Fibroblast of lung (primary cell): ENCODE results near the gene PLAAT1. TPM values are rescaled to one million over a fixed set of nuclear protein-coding genes. Genes with fewer than 3 reads are reported as not detected.

Source experiments
- DNase-seq, 2 donors: peaks; one replicate each; pipeline versions ENCODE4 v3.0.0 to v3.0.0-alpha.2; 2010; ENCODE audit warnings: low read depth in 2 of 2
- H2AFZ ChIP-seq: 2 replicates; pipeline ENCODE4 v1.5.1; 2012; ENCODE audit warnings: low read length, control low read depth, inconsistent platforms
- H3K27ac ChIP-seq: 2 replicates; pipeline ENCODE4 v1.5.1; 2011; ENCODE audit warnings: low read length, control low read depth; ENCODE audit not compliant: insufficient read depth
- H3K27me3 ChIP-seq: 2 replicates; pipeline ENCODE4 v1.5.1; 2011; ENCODE audit warnings: mild to moderate bottlenecking, low read length; ENCODE audit not compliant: control insufficient read depth, insufficient read depth
- H3K36me3 ChIP-seq: 2 replicates; pipeline ENCODE4 v1.5.1; 2011; ENCODE audit warnings: low read length; ENCODE audit not compliant: control insufficient read depth, insufficient read depth
- H3K4me1 ChIP-seq: 2 replicates; pipeline ENCODE4 v1.5.1; 2011; ENCODE audit warnings: low read length; ENCODE audit not compliant: control insufficient read depth, insufficient read depth; ENCODE audit errors: extremely low read depth
- H3K4me2 ChIP-seq: 2 replicates; pipeline ENCODE4 v1.5.1; 2011; ENCODE audit warnings: low read length, control low read depth; ENCODE audit not compliant: insufficient read depth; ENCODE audit errors: extremely low read depth
- H3K4me3 ChIP-seq, 4 experiments: fragments of 200-600 bp in 1 of 4; sonication (generic) in 1 of 4; replicated peaks in 1 of 4; 2 replicates each; pipeline ENCODE4 v1.5.1; 2011 to 2016; ENCODE audit warnings: low read length in 4 of 4, low read depth in 3 of 4, mild to moderate bottlenecking in 3 of 4, control low read depth in 2 of 4, inconsistent platforms in 1 of 4, mixed read lengths in 1 of 4; ENCODE audit not compliant: insufficient read depth in 1 of 4; ENCODE audit errors: control extremely low read depth in 1 of 4
- H3K79me2 ChIP-seq: 2 replicates; pipeline ENCODE4 v1.5.1; 2012; ENCODE audit warnings: mild to moderate bottlenecking, low read length, inconsistent platforms; ENCODE audit not compliant: control insufficient read depth, insufficient read depth
- H3K9ac ChIP-seq: 2 replicates; pipeline ENCODE4 v1.5.1; 2011; ENCODE audit warnings: mild to moderate bottlenecking, low read length, control low read depth; ENCODE audit not compliant: insufficient read depth
- H3K9me3 ChIP-seq: 2 replicates; pipeline ENCODE4 v1.5.1; 2012; ENCODE audit warnings: low read depth, low read length; ENCODE audit not compliant: control insufficient read depth, insufficient read depth
- H4K20me1 ChIP-seq: 2 replicates; pipeline ENCODE4 v1.5.1; 2011; ENCODE audit warnings: low read length; ENCODE audit not compliant: control insufficient read depth, insufficient read depth; ENCODE audit errors: extremely low read depth
- CTCF ChIP-seq, 2 donors: IDR thresholded peaks in 1 of 2; conservative IDR thresholded peaks in 1 of 2; 1 replicate in 1 of 2; 2 replicates in 1 of 2; pipeline ENCODE4 v1.5.1; 2011 to 2012; ENCODE audit warnings: low read length in 2 of 2, control low read depth in 1 of 2, inconsistent platforms in 1 of 2, low read depth in 1 of 2, mild to moderate bottlenecking in 1 of 2
- EZH2 ChIP-seq: IDR thresholded peaks from 2 replicates; pipeline ENCODE4 v1.5.1; 2012; ENCODE audit warnings: low read length, control low read depth, mild to moderate bottlenecking; ENCODE audit errors: missing control alignments
- polyA plus RNA-seq, 2 donors: library from polyadenylated mRNA; depleted of rRNA in 1 of 2; stranded (reverse) in 1 of 2; unstranded in 1 of 2; fragments of >200 nt; gene quantifications; 2 replicates each; pipeline ENCODE4 v1.2.1, GENCODE V29; 2011 to 2012; ENCODE audit warnings: missing spikeins in 1 of 2
- total RNA-seq: library from RNA; depleted of rRNA; stranded (reverse); fragments of >200 nt; gene quantifications from 2 replicates; pipeline ENCODE4 v1.2.1, GENCODE V29; 2014

The PLAAT1 gene
- total and polyA plus RNA-seq, 2 donors (not counting 1 experiment from before 2014, with no cell fraction given): 0.07 TPM; not detected in 1

GRCh38 chr3:193269343-193270028 lies 28.5 kb downstream of the PLAAT1 start:
- Histone ChIP-seq H3K27ac (no peak overlapping the region), H4K20me1 (no peaks in the 10 kb centered on the region), H3K4me3 (no peak overlapping the region), H3K79me2 (no peaks in the 10 kb centered on the region), H2AFZ (no peak overlapping the region), H3K27me3 (no peaks in the 10 kb centered on the region), H3K4me2 (no peak overlapping the region), H3K9me3 (no peaks in the 10 kb centered on the region), H3K9ac (no peak overlapping the region), H3K4me1 (no peaks in the 10 kb centered on the region), H3K36me3 (no peaks in the 10 kb centered on the region)
- TF ChIP-seq CTCF (conservative IDR thresholded peaks at IDR 0.05 in 1 of 2, IDR thresholded peaks at IDR 0.05 in 1 of 2; ENCODE audit: low read depth in 1 of 2, low read length in 2 of 2): no peak
- TF ChIP-seq EZH2: no peak
- peak in 1 of 2 donors; percentile 5 for DNase-seq

DNA sequence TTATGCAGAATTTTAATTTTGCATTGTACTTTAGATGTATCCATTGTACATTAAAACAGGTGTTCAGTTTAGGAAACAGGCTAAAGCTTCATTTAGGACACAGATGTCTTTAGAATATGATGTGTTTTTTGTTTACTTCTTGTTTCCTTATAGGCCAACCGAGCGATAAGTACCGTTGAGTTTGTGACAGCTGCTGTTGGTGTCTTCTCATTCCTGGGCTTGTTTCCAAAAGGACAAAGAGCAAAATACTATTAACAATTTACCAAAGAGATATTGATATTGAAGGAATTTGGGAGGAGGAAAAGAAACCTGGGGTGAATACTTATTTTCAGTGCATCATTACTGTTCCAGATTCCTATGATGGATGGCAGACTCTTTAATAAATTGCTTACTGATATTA lies 29.4 kb downstream of the PLAAT1 start:
- no peaks in the 10 kb centered on the region for H4K20me1 ChIP-seq
- H3K27me3 ChIP-seq: no peaks in the 10 kb centered on the region
- H3K4me1 ChIP-seq: no peaks in the 10 kb centered on the region
- H3K27ac ChIP-seq: no peak overlapping the region
- DNase-seq: no peak
- no peak overlapping the region for H3K9ac ChIP-seq
- H2AFZ ChIP-seq: no peak overlapping the region
- no peak overlapping the region for H3K4me3 ChIP-seq
- no peak for TF ChIP-seq CTCF (conservative IDR thresholded peaks at IDR 0.05 in 1 of 2, IDR thresholded peaks at IDR 0.05 in 1 of 2; ENCODE audit: low read depth in 1 of 2, low read length in 2 of 2)
- no peak for TF ChIP-seq EZH2
- no peaks in the 10 kb centered on the region for H3K79me2 ChIP-seq
- H3K4me2 ChIP-seq: no peak overlapping the region
- no peaks in the 10 kb centered on the region for H3K9me3 ChIP-seq
- no peaks in the 10 kb centered on the region for H3K36me3 ChIP-seq

DNA sequence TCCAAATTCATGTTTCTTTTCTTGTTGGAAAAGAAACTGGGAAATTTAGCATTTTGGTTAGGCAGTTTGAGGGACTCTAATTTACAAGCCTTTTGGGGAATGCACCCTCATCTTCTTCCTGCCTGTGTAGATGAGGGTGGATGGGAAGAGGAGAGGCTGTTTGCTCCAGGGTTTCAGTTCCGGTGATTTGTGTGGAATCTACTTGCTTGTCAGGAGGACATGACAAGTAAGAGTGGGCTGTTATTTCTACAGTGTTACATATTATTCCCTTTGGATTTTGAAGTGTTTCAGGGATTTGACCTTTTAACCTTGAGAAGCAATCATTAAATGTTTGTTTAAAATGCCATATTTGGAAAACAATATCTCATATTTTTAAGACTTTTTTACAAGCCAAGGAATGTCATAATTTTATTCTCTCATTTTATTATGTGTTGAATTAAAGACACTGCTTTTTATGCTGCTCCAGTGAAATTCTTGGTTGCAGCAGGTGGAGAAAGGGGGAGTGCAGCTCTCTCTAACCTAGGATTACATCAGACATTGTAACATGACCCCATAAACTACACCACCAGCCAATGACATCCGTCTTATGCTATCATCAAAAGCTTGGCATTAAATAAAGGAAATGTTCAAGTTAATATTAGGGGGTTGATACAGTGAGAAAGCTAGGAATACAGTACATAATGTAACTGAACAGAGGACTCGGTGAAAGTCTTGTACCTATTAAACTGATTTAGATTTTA lies 30.2 kb downstream of the PLAAT1 start:
- Histone ChIP-seq H3K27me3 (no peaks in the 10 kb centered on the region), H3K79me2 (no peaks in the 10 kb centered on the region), H3K27ac (no peak overlapping the region), H3K4me1 (no peaks in the 10 kb centered on the region), H3K4me3 (no peak overlapping the region), H3K4me2 (no peak overlapping the region), H3K9me3 (no peaks in the 10 kb centered on the region), H3K9ac (no peak overlapping the region), H2AFZ (no peak overlapping the region), H4K20me1 (no peaks in the 10 kb centered on the region), H3K36me3 (no peaks in the 10 kb centered on the region)
- no peak for DNase-seq
- TF ChIP-seq CTCF (conservative IDR thresholded peaks at IDR 0.05 in 1 of 2, IDR thresholded peaks at IDR 0.05 in 1 of 2; ENCODE audit: low read depth in 1 of 2, low read length in 2 of 2): no peak
